HepG2 (cell line): ENCODE data around the gene CPA2. TPM values are rescaled to one million over a fixed set of nuclear protein-coding genes. Genes with fewer than 3 reads are reported as not detected.

Experiments used
- ATAC-seq: fragments of 200-7000 bp; cut with Tn5 transposase; 3 replicates; pipeline ENCODE4 v1.9.1; 2020; ENCODE audit warnings: mild to moderate bottlenecking, moderate library complexity
- BruUV-seq: library from RNA; stranded (reverse); fragments of 400-500 nt; replicated peaks from 2 replicates; lab custom pipeline; 2021; lab: Mats Ljungman, UMichigan
- CTCF ChIA-PET: fragments of 300-600 bp; formaldehyde crosslinking; extraction: SDS; loops from one replicate; lab custom pipeline; 2021; ENCODE audit warnings: low total read pairs, inconsistent platforms, low intra/inter-chr PET ratio; lab: Yijun Ruan, JAX
- POLR2A ChIA-PET: fragments of 350-600 bp; sonication (Branson Sonifier 250); formaldehyde crosslinking; loops from one replicate; lab custom pipeline; 2020; ENCODE audit warnings: antibody characterized with exemption, inconsistent platforms; lab: Yijun Ruan, JAX
- DNase-seq: peaks from one replicate; pipeline ENCODE4 v3.0.0-alpha.2; 2015; ENCODE audit warnings: low spot score
- FAIRE-seq: peaks from 3 replicates; lab custom pipeline; 2011; peaks lifted over from hg19 to GRCh38; lab: Jason Lieb, UNC
- H2AFZ ChIP-seq: one replicate; pipeline ENCODE4 v1.6.1; 2011; ENCODE audit warnings: low read length, inconsistent platforms
- H3K27ac ChIP-seq: fragments of 300-600 bp; 3 replicates; pipeline ENCODE4 v1.8.0; 2011; ENCODE audit warnings: mixed run types, mild to moderate bottlenecking, mixed read lengths, low read length, inconsistent platforms; ENCODE audit not compliant: insufficient read depth; ENCODE audit errors: extremely low read length
- H3K27me3 ChIP-seq, 2 experiments: fragments of 200-600 bp in 1 of 2; 2 replicates in 1 of 2; 3 replicates in 1 of 2; pipeline versions ENCODE4 v1.6.0 to v1.8.0; 2011; ENCODE audit warnings: low read length in 2 of 2, mild to moderate bottlenecking in 2 of 2, moderate library complexity in 2 of 2, inconsistent platforms in 1 of 2; ENCODE audit not compliant: insufficient read depth in 2 of 2, control insufficient read depth in 1 of 2
- H3K36me3 ChIP-seq, 2 experiments: fragments of 200-600 bp in 1 of 2; replicated peaks in 1 of 2; 2 replicates in 1 of 2; 3 replicates in 1 of 2; pipeline versions ENCODE4 v1.5.1 to v1.8.0; 2011; ENCODE audit warnings: low read length in 2 of 2, inconsistent platforms in 1 of 2; ENCODE audit not compliant: insufficient read depth in 2 of 2, control insufficient read depth in 1 of 2
- H3K4me1 ChIP-seq: 2 replicates; pipeline ENCODE4 v1.5.1; 2012; ENCODE audit warnings: low read length, inconsistent platforms; ENCODE audit not compliant: insufficient read depth
- H3K4me2 ChIP-seq: 2 replicates; pipeline ENCODE4 v1.6.0; 2011; ENCODE audit warnings: low read depth, low read length, inconsistent platforms
- H3K4me3 ChIP-seq, 3 experiments: fragments of 200-600 bp in 1 of 3; sonication (generic), shearing (Covaris generic) in 1 of 3; replicated peaks in 1 of 3; 2 replicates each; pipeline ENCODE4 v1.5.1; 2011 to 2016; ENCODE audit warnings: low read length in 3 of 3, inconsistent platforms in 2 of 3, low read depth in 2 of 3, mild to moderate bottlenecking in 2 of 3, control low read depth in 1 of 3, mixed read lengths in 1 of 3; ENCODE audit not compliant: insufficient read depth in 1 of 3
- H3K79me2 ChIP-seq: one replicate; pipeline ENCODE4 v1.6.1; 2011; ENCODE audit warnings: low read length, inconsistent platforms; ENCODE audit not compliant: insufficient read depth
- H3K9ac ChIP-seq: 2 replicates; pipeline ENCODE4 v1.6.0; 2011; ENCODE audit warnings: mild to moderate bottlenecking, low read depth, low read length, inconsistent platforms; ENCODE audit not compliant: insufficient read depth
- H3K9me3 ChIP-seq: 2 replicates; pipeline ENCODE4 v1.5.1; 2012; ENCODE audit warnings: mild to moderate bottlenecking, low read length
- H4K20me1 ChIP-seq: 2 replicates; pipeline ENCODE4 v1.6.0; 2011; ENCODE audit warnings: inconsistent platforms, mild to moderate bottlenecking, low read length, moderate library complexity; ENCODE audit not compliant: insufficient read depth
- ARNT ChIP-seq: fragments of 450-650 bp; IDR thresholded peaks from 2 replicates; pipeline ENCODE4 v1.6.1; 2017
- MAFF ChIP-seq: IDR thresholded peaks from 2 replicates; pipeline ENCODE4 v1.6.1; 2011; ENCODE audit warnings: low read depth, low read length, improper control_type of control experiment
- MAFK ChIP-seq, 2 experiments: IDR thresholded peaks in 1 of 2; conservative IDR thresholded peaks in 1 of 2; 2 replicates each; pipeline ENCODE4 v1.6.1; 2011; ENCODE audit warnings: improper control_type of control experiment in 2 of 2, low read length in 2 of 2
- RBFOX2 ChIP-seq: fragments of 200-400 bp; formaldehyde crosslinking; IDR thresholded peaks from 2 replicates; pipeline ENCODE4 v1.6.1; 2017; ENCODE audit warnings: low read depth, mild to moderate bottlenecking, low read length
- ZFAT ChIP-seq: sonication (generic); formaldehyde crosslinking; conservative IDR thresholded peaks from 2 replicates; pipeline ENCODE4 v1.8.1; 2023; ENCODE audit warnings: missing genetic modification reagents, inconsistent platforms
- ZNF331 ChIP-seq: sonication (generic); formaldehyde crosslinking; IDR thresholded peaks from 2 replicates; pipeline ENCODE4 v1.4.0; 2020; ENCODE audit warnings: missing genetic modification reagents
- WGBS: methylation state at CpG from one replicate; pipeline ENCODE4 v1.1.6; 2017; ENCODE audit warnings: low lambda C conversion rate; 5-methylcytosine and 5-hydroxymethylcytosine counted together
- in situ Hi-C: cut with HindIII; loops from 2 replicates; pipeline ENCODE4 v1.10.0; 2017; ENCODE audit warnings: low pct_unique_long_range_greater_than_20kb; ENCODE audit not compliant: extremely low pct_ligation_motif_present
- intact Hi-C: fragments of 100-400 bp; cut with micrococcal nuclease; formaldehyde crosslinking; loops from one replicate; pipeline ENCODE4 v1.10.0; 2022; ENCODE audit not compliant: unreplicated experiment
- polyA plus RNA-seq, 8 experiments: library from polyadenylated mRNA; depleted of rRNA in 3 of 8; stranded (reverse) in 7 of 8; unstranded in 1 of 8; fragments of >200 nt; fragmentation: Illumina TruSeq in 4 of 8; extraction: Trizol in 4 of 8; gene quantifications; 2 replicates each; pipeline versions ENCODE4 v1.2.1 to v1.2.3, GENCODE V29; 2011 to 2016; ENCODE audit warnings: low read depth in 4 of 8, missing spikeins in 1 of 8, mixed read lengths in 1 of 8; ENCODE audit not compliant: insufficient read depth in 1 of 8
- total RNA-seq, 5 experiments: library from RNA; depleted of rRNA; stranded (reverse); fragments of >200 nt; fragmentation: Illumina TruSeq; extraction: Trizol; gene quantifications; 2 replicates each; pipeline ENCODE4 v1.2.3, GENCODE V29; 2016; ENCODE audit warnings: low read depth in 1 of 5

The CPA2 gene
- total and polyA plus RNA-seq, 2 of the 13 experiments (the other 11 are each of a cell fraction or from before 2014, with no cell fraction given): not detected

DNA sequence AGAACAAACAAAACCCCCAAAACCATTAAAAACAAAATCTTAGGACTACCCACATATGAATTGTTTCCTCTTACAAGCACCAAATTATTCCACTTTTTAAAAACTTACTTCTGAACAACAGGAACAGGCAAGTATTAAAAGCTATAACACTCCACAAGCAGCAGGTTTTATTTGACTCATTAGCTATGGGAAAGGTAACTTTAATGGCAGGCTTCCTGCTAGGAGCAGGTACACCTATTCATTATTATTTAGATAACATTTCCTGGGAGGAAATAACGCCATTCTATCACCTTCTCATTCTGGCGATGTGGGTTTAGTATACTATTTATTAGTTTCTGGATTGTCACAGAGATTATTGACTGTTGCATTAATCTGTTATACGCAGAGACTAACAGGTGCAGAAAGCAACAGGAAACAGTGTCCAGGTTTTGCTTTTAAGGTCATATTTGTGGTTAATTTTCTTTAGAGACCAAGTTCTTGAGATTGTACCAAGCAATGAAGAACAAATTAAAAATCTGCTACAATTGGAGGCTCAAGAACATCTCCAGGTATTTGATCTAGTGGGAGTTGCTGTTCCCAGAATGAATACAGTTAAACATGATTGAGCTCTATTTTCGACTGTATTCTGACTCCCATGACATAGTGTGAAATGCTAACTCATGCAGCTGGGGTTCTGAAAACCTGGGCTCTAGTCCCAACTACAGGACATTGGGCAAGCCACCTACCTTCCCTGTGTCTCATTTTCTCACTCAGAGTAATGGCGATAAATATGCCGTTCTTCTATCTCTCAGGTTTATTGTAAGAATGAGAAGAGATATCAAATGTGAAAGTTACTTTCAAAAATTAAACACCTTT, 2.0 kb downstream of the CPA2 start:
- H3K4me1 ChIP-seq: peaks cover 5% of the 10 kb centered on the region; the same call in 1 of the 2 replicates
- H2AFZ ChIP-seq: no peak overlapping the region
- ATAC-seq: no peak
- BruUV-seq: no TSS peak
- FAIRE-seq: no peak
- ChIA-PET POLR2A (no interaction called here), CTCF (no interaction called here)
- H3K27ac ChIP-seq: no peak overlapping the region
- no peak for TF ChIP-seq ZFAT (CRISPR knock-in tag)
- TF ChIP-seq ARNT: no peak
- no peak for TF ChIP-seq RBFOX2
- 52% methylated on average over 6 of the region's 6 CpGs for WGBS
- no peak overlapping the region for H3K4me2 ChIP-seq
- H3K4me3 ChIP-seq: no peak overlapping the region
- DNase-seq: no peak
- no peaks in the 10 kb centered on the region for H3K36me3 ChIP-seq
- in situ Hi-C loops: no loop called here
- H3K27me3 ChIP-seq: peaks cover 0 to 8% of the 10 kb centered on the region in 2 experiments; a peak in 2 of 5 replicates
- no peaks in the 10 kb centered on the region for H3K9me3 ChIP-seq
- no peak overlapping the region for H3K9ac ChIP-seq
- H3K79me2 ChIP-seq: no peaks in the 10 kb centered on the region
- intact Hi-C loops: no loop called here
- no peaks in the 10 kb centered on the region for H4K20me1 ChIP-seq

DNA sequence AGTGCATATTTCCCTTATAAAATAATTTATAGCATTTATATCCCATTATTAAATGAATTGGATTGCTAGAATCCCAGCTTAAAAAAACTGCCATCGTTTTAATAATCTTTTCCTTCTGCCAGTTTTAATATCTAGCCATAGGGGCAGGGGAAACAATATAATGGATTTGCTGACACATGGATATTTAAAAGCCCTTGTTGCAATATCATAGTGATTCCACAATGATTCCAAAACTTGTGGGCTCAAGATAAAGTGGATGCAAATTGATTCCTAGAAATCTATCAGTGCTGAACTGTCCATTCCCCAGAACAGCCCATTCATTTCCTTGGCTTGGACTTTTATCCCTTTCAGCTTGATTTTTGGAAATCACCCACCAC, 2.6 kb downstream of the CPA2 start:
- Histone ChIP-seq H3K4me3 (no peak overlapping the region), H3K9ac (no peak overlapping the region), H3K27ac (no peak overlapping the region), H2AFZ (no peak overlapping the region), H4K20me1 (no peaks in the 10 kb centered on the region), H3K9me3 (no peaks in the 10 kb centered on the region), H3K4me1 (peaks cover 5% of the 10 kb centered on the region; the same call in 1 of the 2 replicates), H3K79me2 (no peaks in the 10 kb centered on the region), H3K4me2 (no peak overlapping the region), H3K27me3 (peaks cover 0 to 8% of the 10 kb centered on the region in 2 experiments; a peak in 2 of 5 replicates), H3K36me3 (no peaks in the 10 kb centered on the region)
- in situ Hi-C loops: no loop called here
- WGBS: 6% methylated on average over 1 of the region's 1 CpG
- ChIA-PET POLR2A (no interaction called here), CTCF (no interaction called here)
- FAIRE-seq (no peak), ATAC-seq (no peak), DNase-seq (no peak)
- intact Hi-C loops: no loop called here
- BruUV-seq: no TSS peak
- TF ChIP-seq ZNF331 (CRISPR knock-in tag) (no peak), MAFF (peak; percentile 79; the same call in 1 of the 2 replicates), MAFK (conservative IDR thresholded peaks at IDR 0.05 in 1 of 2, IDR thresholded peaks at IDR 0.05 in 1 of 2; ENCODE audit: low read length in 2 of 2) (peak; percentile 55 to 89; a peak in 3 of 4 replicates)
